Naive thymus-derived CD8-positive, alpha-beta T cell (primary cell): ENCODE data around the gene RHBDL1. TPM values are rescaled to one million over a fixed set of nuclear protein-coding genes. Genes with fewer than 3 reads are reported as not detected.
A peak's percentile ranks its signal among the peaks of the same experiment; 100 is the strongest.

Source experiments
- ATAC-seq, 2 donors: fragments of 150-1000 bp; cut with Tn5 transposase in 1 of 2; sonication (Bioruptor Pico), chemical (Tn5 transposase) in 1 of 2; 1 replicate in 1 of 2; 2 replicates in 1 of 2; pipeline ENCODE4 v1.10.0; 2021; ENCODE audit warnings: mild to moderate bottlenecking in 2 of 2, moderate library complexity in 2 of 2
- POLR2A ChIA-PET: fragments of 350-600 bp; sonication (Branson Sonifier 250); formaldehyde crosslinking; loops from one replicate; lab custom pipeline; 2021; ENCODE audit warnings: antibody characterized with exemption; lab: Charles Lee
- DNase-seq, 10 donors: peaks; one replicate each; pipeline versions ENCODE4 v3.0.0 to v3.0.0-alpha.2; 2020 to 2022
- H3K27ac Mint-ChIP-seq, 10 donors: one replicate each; pipeline ENCODE4 v1.8.0; 2020 to 2022; ENCODE audit warnings: mild to moderate bottlenecking in 10 of 10, mixed read lengths in 10 of 10, moderate library complexity in 4 of 10, inconsistent platforms in 1 of 10
- H3K27me3 Mint-ChIP-seq, 5 donors: one replicate each; pipeline ENCODE4 v1.8.0; 2021 to 2022; ENCODE audit warnings: mixed read lengths in 5 of 5
- H3K36me3 Mint-ChIP-seq, 3 donors: one replicate each; pipeline ENCODE4 v1.8.0; 2020 to 2022; ENCODE audit warnings: mixed read lengths in 3 of 3, mild to moderate bottlenecking in 2 of 3, inconsistent platforms in 1 of 3
- H3K4me1 Mint-ChIP-seq, 4 donors: one replicate each; pipeline ENCODE4 v1.8.0; 2021 to 2022; ENCODE audit warnings: mixed read lengths in 4 of 4
- H3K4me3 Mint-ChIP-seq, 10 donors: one replicate each; pipeline ENCODE4 v1.8.0; 2020 to 2022; ENCODE audit warnings: mild to moderate bottlenecking in 10 of 10, mixed read lengths in 10 of 10, moderate library complexity in 6 of 10, inconsistent platforms in 1 of 10
- H3K9me3 Mint-ChIP-seq, 9 donors: one replicate each; pipeline ENCODE4 v1.8.0; 2020 to 2022; ENCODE audit warnings: mixed read lengths in 9 of 9, mild to moderate bottlenecking in 3 of 9, inconsistent platforms in 1 of 9, moderate library complexity in 1 of 9
- polyA plus RNA-seq, 3 donors: library from polyadenylated mRNA; unstranded; fragments of 300-500 nt; fragmentation: Illumina TruSeq; gene quantifications; one replicate each; pipeline ENCODE4 v1.2.3, GENCODE V29; 2021
- total RNA-seq, 8 experiments: library from RNA in 2 of 8; stranded (reverse) in 2 of 8; gene quantifications; one replicate each; pipeline ENCODE4 v1.2.3 and lab custom pipeline; 2021 to 2026

The RHBDL1 gene
- 1 to 10 TPM; 1.3 to 1.4 TPM for total RNA-seq
- polyA plus RNA-seq, result not detected
- 0.71 to 2.9 (median 2.1) reads per million in 6 experiments for total RNA-seq (lab: John Stamatoyannopoulos, UW)

DNA sequence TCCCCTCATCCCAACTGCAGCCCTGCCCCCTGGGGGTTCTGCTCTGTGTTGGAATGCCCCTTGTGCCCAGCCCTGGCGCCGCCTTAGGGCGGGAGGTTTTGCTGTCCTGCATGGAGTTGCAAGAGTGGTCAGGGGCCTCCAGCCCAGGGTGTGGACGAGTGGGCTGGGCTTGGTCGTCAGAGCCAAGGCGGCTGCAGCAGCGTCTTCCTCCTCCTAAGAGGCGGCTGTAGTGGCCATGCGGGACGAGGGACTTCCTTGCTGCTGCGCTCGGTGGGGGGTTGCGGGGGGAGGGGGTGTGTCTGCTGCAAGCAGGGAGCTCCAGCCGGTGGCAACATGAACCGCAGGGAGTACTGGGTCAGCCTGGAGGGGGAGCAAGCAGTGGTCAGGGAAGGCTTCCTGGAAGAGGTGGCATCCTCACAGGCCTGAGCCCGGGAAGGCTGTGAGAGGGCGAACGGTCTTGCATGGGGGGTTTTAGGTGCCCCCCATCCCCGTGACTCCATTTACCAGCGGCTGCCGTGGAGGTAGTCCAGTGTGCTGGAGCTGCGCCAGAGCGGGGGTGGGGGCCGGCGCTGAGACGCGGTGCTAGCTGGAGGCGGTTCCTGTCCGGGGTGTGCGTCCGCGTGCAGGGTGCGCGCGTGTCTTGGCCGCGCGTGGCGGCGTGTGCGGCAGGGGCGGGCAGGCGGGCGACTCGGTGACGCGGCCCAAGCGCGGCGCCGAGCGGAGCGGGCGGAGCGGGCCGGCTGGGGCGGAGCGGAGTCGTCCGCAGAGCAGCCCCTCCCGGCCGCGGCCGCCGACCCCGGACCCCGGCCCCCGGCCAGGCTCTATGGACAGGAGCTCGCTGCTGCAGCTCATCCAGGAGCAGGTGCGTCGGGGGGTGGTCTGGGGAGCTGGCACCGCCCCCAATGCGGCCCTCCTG lies at the start of gene RHBDL1:
RHBDL1 (plus strand) TSS at position 704 of the 916 bp plus-strand sequence; CDS start at position 824, 120 bp downstream.
- Mint-ChIP-seq H3K27ac (no peak within 1 kb of the TSS), H3K9me3 (no peaks in the 10 kb centered on the region), H3K4me3 (peak within 1 kb of the TSS in 8 of 10 donors; percentile 42 to 66 (median 49)), H3K4me1 (peaks cover 4 to 22% (median 10%) of the 10 kb centered on the region in 4 donors), H3K36me3 (peaks cover 0 to 16% (median 0%) of the 10 kb centered on the region in 3 donors), H3K27me3 (peaks cover 0 to 2% (median 0%) of the 10 kb centered on the region in 5 donors)
- POLR2A ChIA-PET, result interaction anchor here (0.8 to 2.7 kb wide), 8 partner anchors 9 to 87 kb away, joined by 3 to 14 read pairs (median 3); partner anchors contain the start of genes JMJD8 and WDR24
- DNase-seq (no peak), ATAC-seq (no peak)

DNA sequence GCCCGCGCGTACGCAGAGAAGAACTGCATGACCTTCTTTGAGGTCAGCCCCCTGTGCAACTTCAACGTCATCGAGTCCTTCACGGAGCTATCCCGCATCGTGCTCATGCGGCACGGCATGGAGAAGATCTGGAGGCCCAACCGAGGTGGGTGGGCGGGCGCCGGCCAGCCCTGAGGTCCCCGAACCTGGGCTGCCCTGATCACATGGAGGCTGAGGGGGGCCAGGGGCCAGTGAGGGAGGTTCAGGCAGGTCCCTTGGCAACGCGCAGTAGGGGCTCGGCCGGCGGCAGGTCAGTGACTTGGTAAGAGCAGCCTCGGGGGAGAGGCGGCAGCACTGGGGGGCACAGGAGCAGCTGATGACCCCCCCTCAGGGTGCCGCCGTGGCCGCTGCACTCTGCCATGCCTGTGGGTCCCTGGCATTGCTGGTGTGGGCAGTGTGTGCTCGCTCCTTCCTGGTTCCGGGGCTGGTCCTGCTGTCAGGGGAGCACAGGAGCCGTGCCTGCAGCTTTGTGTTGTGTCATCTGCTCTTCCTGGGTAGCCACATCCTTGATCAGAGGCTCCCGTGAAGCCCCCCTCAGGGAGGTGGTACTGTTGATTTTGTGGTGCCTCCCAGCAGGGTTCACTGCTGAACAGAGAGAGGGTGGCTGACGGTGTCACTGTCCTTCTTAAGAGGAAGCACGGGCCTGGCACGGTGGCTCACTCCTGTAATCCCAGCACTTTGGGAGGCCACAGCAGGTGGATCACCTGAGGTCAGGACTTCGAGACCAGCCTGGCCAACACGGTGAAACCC lies 49.3 kb upstream of the RHBDL1 start:
- Mint-ChIP-seq H3K27ac (peak overlapping the region in 1 of 10 donors; percentile 71), H3K36me3 (peaks cover 0 to 10% (median 4%) of the 10 kb centered on the region in 3 donors), H3K4me1 (peaks cover 0 to 6% (median 0%) of the 10 kb centered on the region in 4 donors), H3K4me3 (no peak overlapping the region), H3K9me3 (no peaks in the 10 kb centered on the region), H3K27me3 (no peaks in the 10 kb centered on the region)
- DNase-seq, result no peak
- POLR2A ChIA-PET, result no interaction called here
- ATAC-seq, result no peak

DNA sequence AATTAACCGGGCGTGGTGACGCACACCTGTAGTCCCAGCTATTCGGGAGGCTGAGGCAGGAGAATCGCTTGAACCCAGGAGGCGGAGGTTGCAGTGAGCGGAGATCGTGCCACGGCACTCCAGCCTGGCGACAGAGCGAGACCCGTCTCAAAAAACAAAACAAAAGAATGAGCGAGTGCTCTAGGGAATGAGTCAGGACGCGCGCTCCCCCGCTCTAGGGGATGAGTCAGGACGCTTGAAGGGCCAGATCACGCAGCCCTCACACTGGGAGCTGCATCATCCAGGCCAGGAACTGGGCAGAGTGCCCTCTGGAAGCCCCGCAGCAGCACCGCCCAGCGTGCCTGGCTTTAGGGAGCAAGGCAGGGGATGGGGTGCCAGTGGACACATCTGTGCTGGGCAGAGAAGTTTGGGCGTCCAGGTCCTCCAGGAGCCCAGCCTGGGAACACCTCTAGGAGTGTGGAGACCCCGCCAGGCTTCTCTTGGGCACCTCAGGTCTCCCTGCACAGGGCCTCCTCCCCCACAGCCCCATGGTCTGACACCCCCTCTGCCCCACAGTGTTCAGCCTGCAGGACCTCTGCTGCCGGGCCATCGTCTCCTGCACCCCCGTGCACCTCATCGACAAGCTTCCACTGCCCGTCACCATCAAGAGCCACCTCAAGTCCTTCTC lies 48.6 kb upstream of the RHBDL1 start:
- H3K9me3 Mint-ChIP-seq, result no peaks in the 10 kb centered on the region
- no peaks in the 10 kb centered on the region for H3K27me3 Mint-ChIP-seq
- peak overlapping the region in 1 of 10 donors; percentile 71 for H3K27ac Mint-ChIP-seq
- peaks cover 0 to 10% (median 4%) of the 10 kb centered on the region in 3 donors for H3K36me3 Mint-ChIP-seq
- DNase-seq (no peak), ATAC-seq (no peak)
- H3K4me1 Mint-ChIP-seq, result peaks cover 0 to under 1% (median 0%) of the 10 kb centered on the region in 4 donors
- POLR2A ChIA-PET, result no interaction called here
- no peak overlapping the region for H3K4me3 Mint-ChIP-seq

DNA sequence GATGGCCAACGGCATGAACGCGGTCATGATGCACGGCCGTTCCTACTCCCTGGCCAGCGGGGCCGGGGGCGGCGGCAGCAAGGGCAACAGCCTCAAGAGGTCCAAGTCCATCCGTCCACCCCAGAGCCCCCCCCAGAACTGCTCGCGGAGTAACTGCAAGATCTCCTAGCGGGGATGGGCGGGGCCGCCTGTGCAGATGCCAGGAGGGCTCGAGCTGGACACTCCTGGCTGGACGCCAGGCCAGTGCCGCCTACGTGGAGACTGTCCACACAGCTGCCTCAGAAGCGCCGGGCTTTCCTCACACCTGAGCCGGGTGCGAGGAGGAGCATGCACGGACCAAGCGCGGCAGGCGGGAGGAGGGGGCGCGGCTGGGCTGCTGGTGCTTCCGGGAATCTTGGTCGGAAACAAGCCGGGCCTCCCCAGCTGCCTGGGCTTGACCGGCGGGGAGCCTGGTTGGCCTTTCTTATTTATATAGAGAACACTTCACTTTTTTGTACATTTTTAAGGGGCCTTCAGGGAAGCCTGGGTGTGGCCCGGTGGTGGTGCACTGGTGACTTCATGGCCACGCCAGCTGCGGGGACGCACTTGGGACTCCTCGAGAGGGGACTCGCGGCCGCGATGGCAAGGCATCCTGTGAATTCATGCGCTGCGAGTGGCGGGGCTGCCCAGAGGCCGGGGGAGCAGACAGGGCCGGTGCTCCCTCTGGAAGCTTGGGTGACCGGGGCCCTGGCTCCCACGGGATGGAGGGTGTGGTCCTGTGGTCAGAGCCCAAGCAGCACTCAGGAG lies 47.8 kb upstream of the RHBDL1 start:
- Mint-ChIP-seq H3K27ac (no peak overlapping the region), H3K9me3 (no peaks in the 10 kb centered on the region), H3K27me3 (no peaks in the 10 kb centered on the region), H3K4me3 (no peak overlapping the region), H3K36me3 (peaks cover 0 to 10% (median 4%) of the 10 kb centered on the region in 3 donors), H3K4me1 (no peaks in the 10 kb centered on the region)
- POLR2A ChIA-PET, result no interaction called here
- no peak for ATAC-seq
- DNase-seq, result no peak

DNA sequence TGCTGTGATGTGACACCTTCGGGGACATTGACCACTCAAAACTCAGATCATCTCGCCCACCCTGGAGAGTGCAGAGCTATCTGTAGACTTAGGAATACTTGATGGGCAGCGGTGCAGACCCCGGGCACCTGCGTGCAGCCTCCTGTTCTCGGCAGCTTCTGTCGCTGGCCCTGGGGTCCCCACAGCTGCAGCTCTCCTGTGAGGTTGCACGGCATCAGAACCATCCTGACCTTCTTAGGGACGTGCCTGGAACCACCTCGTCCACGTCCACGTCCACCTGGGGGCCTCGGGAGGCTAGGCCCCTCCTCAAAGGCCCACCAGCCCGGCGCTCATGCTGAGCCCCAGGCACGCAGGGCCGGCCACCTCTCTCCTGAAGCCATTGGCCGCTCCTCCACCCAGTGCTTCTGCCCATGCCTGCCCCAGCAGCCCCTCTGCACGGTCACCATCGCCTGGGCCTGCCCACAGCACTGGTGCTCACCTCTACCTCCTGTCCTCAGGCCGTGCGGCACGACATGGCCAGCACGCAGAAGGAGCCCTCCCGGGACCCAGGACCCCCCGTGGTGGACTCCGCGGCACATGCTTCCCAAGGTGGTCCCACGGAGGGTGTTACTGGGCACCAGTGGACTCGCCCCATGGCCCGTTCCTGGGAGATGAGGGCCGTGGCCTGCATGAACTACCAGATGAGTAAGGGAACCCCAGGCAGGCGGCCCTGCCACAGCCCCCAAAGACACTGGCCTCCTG lies 47.0 kb upstream of the RHBDL1 start:
- no peak overlapping the region for H3K27ac Mint-ChIP-seq

DNA sequence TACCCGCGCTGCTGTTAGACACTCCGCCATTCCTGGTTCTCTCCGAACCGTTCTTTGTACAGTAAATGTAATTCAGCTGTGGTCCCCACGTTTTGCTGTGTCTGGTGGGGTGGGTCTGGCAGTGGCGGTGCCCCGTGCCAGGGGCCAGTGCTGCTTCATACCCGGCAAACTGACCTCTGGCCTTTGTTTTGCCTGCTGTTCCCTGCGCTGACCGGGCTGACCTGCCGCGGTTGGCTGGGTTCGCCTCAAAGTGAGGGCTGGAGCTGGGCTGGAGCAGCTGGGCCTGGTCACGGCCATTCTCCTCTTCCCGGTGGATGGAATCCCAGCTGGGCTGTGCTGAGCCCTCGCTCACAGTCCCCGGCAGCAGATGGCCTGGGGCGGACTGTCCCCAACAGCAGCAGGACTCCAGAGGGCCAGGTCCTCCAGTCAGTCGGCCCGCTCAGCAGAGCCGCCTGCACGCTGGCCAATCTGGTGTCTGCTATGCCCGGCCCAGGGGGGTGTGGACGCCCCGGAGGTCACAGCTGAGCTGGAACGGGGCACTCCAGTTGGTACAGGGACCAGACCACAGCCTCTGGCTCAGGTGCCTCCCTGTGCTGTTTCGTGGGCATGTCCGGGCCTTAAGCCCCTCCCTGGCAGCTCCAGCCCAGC lies 46.2 kb upstream of the RHBDL1 start:
- DNase-seq (no peak), ATAC-seq (no peak)
- Mint-ChIP-seq H3K9me3 (no peaks in the 10 kb centered on the region), H3K27ac (peak overlapping the region in 1 of 10 donors; percentile 82), H3K4me3 (no peak overlapping the region), H3K4me1 (peaks cover 0 to 3% (median 0%) of the 10 kb centered on the region in 4 donors), H3K36me3 (peaks cover 0 to 10% (median 4%) of the 10 kb centered on the region in 3 donors), H3K27me3 (no peaks in the 10 kb centered on the region)
- POLR2A ChIA-PET, result no interaction called here

More for the DNA sequence above, 47.0 kb upstream of the RHBDL1 start:
- no peaks in the 10 kb centered on the region for H3K9me3 Mint-ChIP-seq
- peaks cover 0 to 10% (median 4%) of the 10 kb centered on the region in 3 donors for H3K36me3 Mint-ChIP-seq
- H3K4me3 Mint-ChIP-seq, result no peak overlapping the region
- H3K27me3 Mint-ChIP-seq, result no peaks in the 10 kb centered on the region
- DNase-seq (no peak), ATAC-seq (no peak)
- POLR2A ChIA-PET, result no interaction called here
- no peaks in the 10 kb centered on the region for H3K4me1 Mint-ChIP-seq

DNA sequence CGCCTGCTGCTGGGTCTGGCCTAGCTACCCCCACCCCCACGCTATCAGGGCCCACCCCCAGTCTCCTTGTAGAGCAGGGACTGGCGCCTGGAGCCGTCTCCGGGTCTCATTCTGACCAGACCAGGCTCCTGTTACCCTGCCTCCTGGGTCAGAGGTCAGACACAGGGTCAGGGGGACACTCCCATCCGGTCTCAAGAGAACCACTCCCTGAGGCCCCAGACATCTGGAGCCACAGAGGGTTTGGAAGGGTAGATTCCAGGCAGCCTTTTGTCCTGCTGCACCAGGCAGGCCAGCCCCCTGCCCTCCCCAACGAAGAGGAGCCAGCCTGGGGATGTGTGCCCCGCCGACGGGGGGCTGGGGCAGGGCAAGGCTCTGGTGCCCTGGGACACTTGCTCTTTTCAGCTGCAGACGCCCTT lies 45.6 kb upstream of the RHBDL1 start:
- ATAC-seq (no peak), DNase-seq (no peak)
- Mint-ChIP-seq H3K27ac (no peak overlapping the region), H3K27me3 (no peaks in the 10 kb centered on the region), H3K9me3 (no peaks in the 10 kb centered on the region), H3K4me1 (peaks cover 0 to 6% (median 0%) of the 10 kb centered on the region in 4 donors), H3K36me3 (peaks cover 0 to 10% (median 4%) of the 10 kb centered on the region in 3 donors), H3K4me3 (no peak overlapping the region)
- POLR2A ChIA-PET, result no interaction called here

DNA sequence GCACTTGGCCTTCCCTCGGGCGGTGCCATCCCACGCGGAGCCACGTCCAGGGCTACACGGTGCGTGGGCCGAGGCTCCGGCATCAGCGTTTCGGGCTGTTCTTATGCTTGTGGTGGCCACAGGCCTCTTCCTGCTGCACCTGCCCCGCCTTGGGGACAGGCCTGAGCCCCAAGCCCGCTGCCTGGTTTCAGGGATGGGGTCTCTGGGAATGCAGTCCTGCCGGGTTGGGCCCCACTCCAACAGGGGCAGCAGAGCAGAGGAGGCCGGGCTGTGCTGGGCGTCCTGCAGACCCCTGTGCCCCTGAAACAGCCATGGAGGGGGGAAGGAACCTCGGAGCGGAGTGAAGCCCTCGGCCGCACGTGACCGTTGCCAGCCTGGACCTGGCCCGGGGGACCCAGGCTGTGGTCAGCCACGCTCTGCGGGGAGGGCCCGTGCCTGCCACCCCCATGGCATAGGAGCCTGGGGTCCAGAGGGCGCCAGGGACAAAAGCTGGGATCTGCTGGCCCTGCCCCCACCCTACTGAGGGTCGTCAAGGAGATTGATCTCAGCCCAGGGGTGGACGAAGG lies 45.1 kb upstream of the RHBDL1 start:
- peaks cover 0 to 10% (median 4%) of the 10 kb centered on the region in 3 donors for H3K36me3 Mint-ChIP-seq
- H3K9me3 Mint-ChIP-seq, result no peaks in the 10 kb centered on the region
- no peak for ATAC-seq
- no peaks in the 10 kb centered on the region for H3K27me3 Mint-ChIP-seq
- H3K4me3 Mint-ChIP-seq, result no peak overlapping the region
- DNase-seq, result no peak
- POLR2A ChIA-PET, result no interaction called here
- peaks cover 0 to 9% (median 0%) of the 10 kb centered on the region in 4 donors for H3K4me1 Mint-ChIP-seq
- no peak overlapping the region for H3K27ac Mint-ChIP-seq

DNA sequence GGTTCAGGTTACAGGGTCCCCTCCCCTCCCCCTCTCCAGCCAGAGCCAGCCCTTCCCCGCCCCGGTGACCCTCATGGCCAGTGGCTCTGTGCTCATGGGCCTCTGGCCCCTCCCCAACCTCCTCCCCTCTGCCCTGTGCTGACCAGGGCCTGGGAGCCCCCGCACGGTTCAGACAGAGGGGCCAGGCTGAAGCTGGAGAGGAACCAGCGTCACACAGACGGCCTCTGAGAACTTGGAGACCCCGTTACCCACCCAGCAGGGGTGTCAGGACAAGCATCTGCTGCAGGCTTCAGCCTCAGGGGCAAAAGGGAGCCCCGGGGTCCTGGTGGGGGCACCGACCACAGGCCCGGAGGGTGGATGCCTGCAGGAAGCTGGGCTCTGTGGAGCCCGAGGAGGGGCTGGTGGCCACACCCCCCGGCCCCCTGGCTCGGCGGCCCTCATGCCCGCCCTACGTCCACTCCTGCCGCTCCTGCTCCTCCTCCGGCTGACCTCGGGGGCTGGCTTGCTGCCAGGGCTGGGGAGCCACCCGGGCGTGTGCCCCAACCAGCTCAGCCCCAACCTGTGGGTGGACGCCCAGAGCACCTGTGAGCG lies 44.6 kb upstream of the RHBDL1 start, which contains the start of gene WFIKKN1:
WFIKKN1 (plus strand) TSS at position 171 of the 591 bp plus-strand sequence; CDS start at position 440, 269 bp downstream.
- peaks cover 0 to 9% (median 0%) of the 10 kb centered on the region in 4 donors for H3K4me1 Mint-ChIP-seq
- no peaks in the 10 kb centered on the region for H3K27me3 Mint-ChIP-seq
- DNase-seq (no peak), ATAC-seq (no peak)
- no peaks in the 10 kb centered on the region for H3K9me3 Mint-ChIP-seq
- POLR2A ChIA-PET, result interaction anchor here (0.8 kb wide), 1 partner anchor 41 kb away, joined by 3 read pairs; no protein-coding TSS in a partner anchor
- H3K4me3 Mint-ChIP-seq, result no peak within 1 kb of the TSS
- H3K27ac Mint-ChIP-seq, result no peak within 1 kb of the TSS
- peaks cover 0 to 10% (median 4%) of the 10 kb centered on the region in 3 donors for H3K36me3 Mint-ChIP-seq

DNA sequence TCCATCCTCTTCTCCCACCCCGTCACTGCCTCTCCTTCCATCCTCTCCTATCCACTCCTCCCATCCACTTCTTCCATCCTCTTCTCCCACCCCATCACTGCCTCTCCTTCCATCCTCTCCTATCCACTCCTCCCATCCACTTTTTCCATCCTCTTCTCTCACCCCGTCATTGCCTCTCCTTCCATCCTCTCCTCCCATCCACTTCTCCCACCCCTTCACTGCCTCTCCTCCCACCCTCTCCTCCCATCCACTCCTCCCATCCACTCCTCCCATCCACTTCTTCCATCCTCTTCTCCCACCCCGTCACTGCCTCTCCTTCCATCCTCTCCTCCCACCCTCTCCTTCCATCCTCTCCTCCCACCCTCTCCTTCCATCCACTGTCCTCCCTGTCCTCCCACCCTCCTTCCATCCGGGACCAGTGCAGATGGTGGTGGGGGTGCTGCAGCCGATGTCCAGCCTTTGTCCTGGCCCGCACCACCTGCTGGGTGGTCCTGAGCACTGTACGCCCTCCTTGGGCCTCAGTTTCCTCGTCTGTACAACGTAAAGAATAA lies 43.6 kb upstream of the RHBDL1 start:
- H3K27ac Mint-ChIP-seq, result no peak overlapping the region
- POLR2A ChIA-PET, result interaction anchor here (0.8 kb wide), 1 partner anchor 42 kb away, joined by 3 read pairs; no protein-coding TSS in a partner anchor
- H3K27me3 Mint-ChIP-seq, result peaks cover 0 to 4% (median 0%) of the 10 kb centered on the region in 5 donors
- DNase-seq (no peak), ATAC-seq (no peak)
- H3K9me3 Mint-ChIP-seq, result peaks cover 0 to 6% (median 0%) of the 10 kb centered on the region in 9 donors
- H3K4me1 Mint-ChIP-seq, result peaks cover 3 to 12% (median 6%) of the 10 kb centered on the region in 4 donors
- H3K4me3 Mint-ChIP-seq, result no peak overlapping the region
- peaks cover 0 to 7% (median 0%) of the 10 kb centered on the region in 3 donors for H3K36me3 Mint-ChIP-seq
